ENCODE measurements around the gene ULBP2.
"Not testable (repeated sequence)": the region's sequence is repeated elsewhere in the genome, so short reads cannot be mapped to it uniquely, and the experiment has no call there.

The ULBP2 gene

GRCh38 chr6:149933461-149933860 is 8.4 kb upstream of the ULBP2 start:
- H3K27me3 ChIP-seq (ENCODE audit: control insufficient read depth, insufficient read depth, low read length) = peaks cover 69% of the 10 kb centered on the region

GRCh38 chr6:149934249-149935156 is 7.3 kb upstream of the ULBP2 start:
- H3K27me3 ChIP-seq (ENCODE audit: control insufficient read depth, insufficient read depth, low read length) = peaks cover 72% of the 10 kb centered on the region
- no peaks in the 10 kb centered on the region for H3K36me3 ChIP-seq (ENCODE audit: insufficient read depth, low read length)
- no peak overlapping the region for H3K4me3 ChIP-seq (ENCODE audit: low read length)
- H3K9me3 ChIP-seq (replicated peaks; ENCODE audit: low read length) = no peaks in the 10 kb centered on the region
- no peak overlapping the region for H3K9ac ChIP-seq (ENCODE audit: low read depth, low read length)
- no peak overlapping the region for H3K4me2 ChIP-seq (ENCODE audit: low read length)
- H3K4me1 ChIP-seq (ENCODE audit: control insufficient read depth, insufficient read depth, low read length) = peaks cover 5% of the 10 kb centered on the region

More at GRCh38 chr6:149933461-149933860, 8.4 kb upstream of the ULBP2 start:
- no peak overlapping the region for H3K4me3 ChIP-seq (ENCODE audit: low read length)
- H3K36me3 ChIP-seq (ENCODE audit: insufficient read depth, low read length) = no peaks in the 10 kb centered on the region
- peaks cover 3% of the 10 kb centered on the region for H3K4me1 ChIP-seq (ENCODE audit: control insufficient read depth, insufficient read depth, low read length)
- no peak overlapping the region for H3K4me2 ChIP-seq (ENCODE audit: low read length)
- H3K9me3 ChIP-seq (replicated peaks; ENCODE audit: low read length) = no peaks in the 10 kb centered on the region
- no peak overlapping the region for H3K9ac ChIP-seq (ENCODE audit: low read depth, low read length)

- H3K9me3 ChIP-seq (replicated peaks; ENCODE audit: low read length) = no peaks in the 10 kb centered on the region
- H3K4me3 ChIP-seq (ENCODE audit: low read length) = no peak overlapping the region
- no peaks in the 10 kb centered on the region for H3K36me3 ChIP-seq (ENCODE audit: insufficient read depth, low read length)
- no peak overlapping the region for H3K9ac ChIP-seq (ENCODE audit: low read depth, low read length)
- peaks cover 5% of the 10 kb centered on the region for H3K4me1 ChIP-seq (ENCODE audit: control insufficient read depth, insufficient read depth, low read length)
- H3K27me3 ChIP-seq (ENCODE audit: control insufficient read depth, insufficient read depth, low read length) = peaks cover 66% of the 10 kb centered on the region
- no peak overlapping the region for H3K4me2 ChIP-seq (ENCODE audit: low read length)
Measured at GRCh38 chr6:149935246-149935645, 6.6 kb upstream of the ULBP2 start.

- H3K36me3 ChIP-seq (ENCODE audit: insufficient read depth, low read length) = no peaks in the 10 kb centered on the region
- H3K9ac ChIP-seq (ENCODE audit: low read depth, low read length) = no peak overlapping the region
- H3K4me3 ChIP-seq (ENCODE audit: low read length) = no peak overlapping the region
- H3K4me2 ChIP-seq (ENCODE audit: low read length) = no peak overlapping the region
- no peaks in the 10 kb centered on the region for H3K9me3 ChIP-seq (replicated peaks; ENCODE audit: low read length)
- peaks cover 5% of the 10 kb centered on the region for H3K4me1 ChIP-seq (ENCODE audit: control insufficient read depth, insufficient read depth, low read length)
- H3K27me3 ChIP-seq (ENCODE audit: control insufficient read depth, insufficient read depth, low read length) = peaks cover 64% of the 10 kb centered on the region
Measured at GRCh38 chr6:149935668-149936067, 6.1 kb upstream of the ULBP2 start.

GRCh38 chr6:149936743-149937142 is 5.1 kb upstream of the ULBP2 start:
- Histone ChIP-seq H3K4me1 (ENCODE audit: control insufficient read depth, insufficient read depth, low read length) (peaks cover 5% of the 10 kb centered on the region), H3K4me3 (ENCODE audit: low read length) (no peak overlapping the region), H3K4me2 (ENCODE audit: low read length) (no peak overlapping the region), H3K27me3 (ENCODE audit: control insufficient read depth, insufficient read depth, low read length) (peaks cover 56% of the 10 kb centered on the region), H3K36me3 (ENCODE audit: insufficient read depth, low read length) (no peaks in the 10 kb centered on the region), H3K9ac (ENCODE audit: low read depth, low read length) (no peak overlapping the region), H3K9me3 (replicated peaks; ENCODE audit: low read length) (no peaks in the 10 kb centered on the region)

- Histone ChIP-seq H3K27me3 (ENCODE audit: control insufficient read depth, insufficient read depth, low read length) (peaks cover 53% of the 10 kb centered on the region), H3K4me3 (ENCODE audit: low read length) (peak overlapping the region; percentile 76), H3K4me2 (ENCODE audit: low read length) (peak overlapping the region; percentile 97), H3K9ac (ENCODE audit: low read depth, low read length) (peak overlapping the region; percentile 62)
- H3K4me1 ChIP-seq (ENCODE audit: control insufficient read depth, insufficient read depth, low read length); H3K9me3 ChIP-seq (replicated peaks; ENCODE audit: low read length); H3K36me3 ChIP-seq (ENCODE audit: insufficient read depth, low read length): not testable (repeated sequence)
Measured at GRCh38 chr6:149938013-149938570, 3.7 kb upstream of the ULBP2 start.

GRCh38 chr6:149938571-149939355 is 3.1 kb upstream of the ULBP2 start:
- no peaks in the 10 kb centered on the region for H3K36me3 ChIP-seq (ENCODE audit: insufficient read depth, low read length)
- peak overlapping the region; percentile 62 for H3K9ac ChIP-seq (ENCODE audit: low read depth, low read length)
- peaks cover 9% of the 10 kb centered on the region for H3K4me1 ChIP-seq (ENCODE audit: control insufficient read depth, insufficient read depth, low read length)
- peak overlapping the region; percentile 97 for H3K4me2 ChIP-seq (ENCODE audit: low read length)
- peak overlapping the region; percentile 76 for H3K4me3 ChIP-seq (ENCODE audit: low read length)
- H3K27me3 ChIP-seq (ENCODE audit: control insufficient read depth, insufficient read depth, low read length) = peaks cover 48% of the 10 kb centered on the region
- no peaks in the 10 kb centered on the region for H3K9me3 ChIP-seq (replicated peaks; ENCODE audit: low read length)

- H3K9me3 ChIP-seq (replicated peaks; ENCODE audit: low read length) = no peaks in the 10 kb centered on the region
- H3K36me3 ChIP-seq (ENCODE audit: insufficient read depth, low read length) = no peaks in the 10 kb centered on the region
- H3K9ac ChIP-seq (ENCODE audit: low read depth, low read length) = no peak overlapping the region
- H3K4me3 ChIP-seq (ENCODE audit: low read length) = peak overlapping the region; percentile 76
- peak overlapping the region; percentile 97 for H3K4me2 ChIP-seq (ENCODE audit: low read length)
- peaks cover 9% of the 10 kb centered on the region for H3K4me1 ChIP-seq (ENCODE audit: control insufficient read depth, insufficient read depth, low read length)
- peaks cover 48% of the 10 kb centered on the region for H3K27me3 ChIP-seq (ENCODE audit: control insufficient read depth, insufficient read depth, low read length)
Measured at GRCh38 chr6:149939356-149939648, 2.5 kb upstream of the ULBP2 start.

GRCh38 chr6:149939909-149940671 is 1.7 kb upstream of the ULBP2 start:
- H3K27me3 ChIP-seq (ENCODE audit: control insufficient read depth, insufficient read depth, low read length) = peaks cover 41% of the 10 kb centered on the region
- H3K9me3 ChIP-seq (replicated peaks; ENCODE audit: low read length) = no peaks in the 10 kb centered on the region
- H3K4me2 ChIP-seq (ENCODE audit: low read length) = no peak overlapping the region
- peaks cover 9% of the 10 kb centered on the region for H3K4me1 ChIP-seq (ENCODE audit: control insufficient read depth, insufficient read depth, low read length)
- no peak overlapping the region for H3K9ac ChIP-seq (ENCODE audit: low read depth, low read length)
- H3K4me3 ChIP-seq (ENCODE audit: low read length) = no peak overlapping the region
- H3K36me3 ChIP-seq (ENCODE audit: insufficient read depth, low read length) = no peaks in the 10 kb centered on the region

GRCh38 chr6:149940672-149940982 is 1.2 kb upstream of the ULBP2 start:
- peaks cover 35% of the 10 kb centered on the region for H3K27me3 ChIP-seq (ENCODE audit: control insufficient read depth, insufficient read depth, low read length)
- no peak overlapping the region for H3K4me3 ChIP-seq (ENCODE audit: low read length)
- peaks cover 9% of the 10 kb centered on the region for H3K4me1 ChIP-seq (ENCODE audit: control insufficient read depth, insufficient read depth, low read length)

GRCh38 chr6:149942461-149942829 is 631 bp downstream of the ULBP2 start:
- peaks cover 20% of the 10 kb centered on the region for H3K27me3 ChIP-seq (ENCODE audit: control insufficient read depth, insufficient read depth, low read length)
- H3K4me3 ChIP-seq (ENCODE audit: low read length) = peak overlapping the region; percentile 95
- H3K4me1 ChIP-seq (ENCODE audit: control insufficient read depth, insufficient read depth, low read length) = peaks cover 9% of the 10 kb centered on the region
- H3K9ac ChIP-seq (ENCODE audit: low read depth, low read length) = peak overlapping the region; percentile 87
- no peaks in the 10 kb centered on the region for H3K36me3 ChIP-seq (ENCODE audit: insufficient read depth, low read length)
- H3K4me2 ChIP-seq (ENCODE audit: low read length) = peak overlapping the region; percentile 96
- no peaks in the 10 kb centered on the region for H3K9me3 ChIP-seq (replicated peaks; ENCODE audit: low read length)

More at GRCh38 chr6:149940672-149940982, 1.2 kb upstream of the ULBP2 start:
- Histone ChIP-seq H3K36me3 (ENCODE audit: insufficient read depth, low read length) (no peaks in the 10 kb centered on the region), H3K4me2 (ENCODE audit: low read length) (no peak overlapping the region), H3K9me3 (replicated peaks; ENCODE audit: low read length) (no peaks in the 10 kb centered on the region), H3K9ac (ENCODE audit: low read depth, low read length) (no peak overlapping the region)

Data from skeletal muscle satellite cell (primary cell).